ENCODE measurements around the gene PDYN.

The PDYN gene

GRCh38 chr20:1982686-1983085 is 11.2 kb downstream of the PDYN start:
- H2AFZ ChIP-seq (ENCODE audit: low read depth, low read length) = no peak overlapping the region
- no peaks in the 10 kb centered on the region for H3K4me1 ChIP-seq (ENCODE audit: insufficient read depth, low read length)
- peaks cover 18% of the 10 kb centered on the region for H3K27me3 ChIP-seq (ENCODE audit: insufficient read depth, low read length)
- no peaks in the 10 kb centered on the region for H3K36me3 ChIP-seq (ENCODE audit: insufficient read depth, low read length)
- H3K4me3 ChIP-seq (ENCODE audit: low read length) = no peak overlapping the region
- no peaks in the 10 kb centered on the region for H3K9me3 ChIP-seq (ENCODE audit: low read length)

GRCh38 chr20:1979106-1979778 is 14.6 kb downstream of the PDYN start:
- peaks cover 15% of the 10 kb centered on the region for H3K27me3 ChIP-seq (ENCODE audit: insufficient read depth, low read length)
- no peaks in the 10 kb centered on the region for H3K9me3 ChIP-seq (ENCODE audit: low read length)
- no peak overlapping the region for H2AFZ ChIP-seq (ENCODE audit: low read depth, low read length)
- H3K36me3 ChIP-seq (ENCODE audit: insufficient read depth, low read length) = no peaks in the 10 kb centered on the region
- H3K4me3 ChIP-seq (ENCODE audit: low read length) = no peak overlapping the region
- H3K4me1 ChIP-seq (ENCODE audit: insufficient read depth, low read length) = no peaks in the 10 kb centered on the region

- no peaks in the 10 kb centered on the region for H3K4me1 ChIP-seq (ENCODE audit: insufficient read depth, low read length)
- no peaks in the 10 kb centered on the region for H3K9me3 ChIP-seq (ENCODE audit: low read length)
- H3K27me3 ChIP-seq (ENCODE audit: insufficient read depth, low read length) = peaks cover 23% of the 10 kb centered on the region
- H3K4me3 ChIP-seq (ENCODE audit: low read length) = no peak overlapping the region
- no peaks in the 10 kb centered on the region for H3K36me3 ChIP-seq (ENCODE audit: insufficient read depth, low read length)
- no peak overlapping the region for H2AFZ ChIP-seq (ENCODE audit: low read depth, low read length)
Observed at GRCh38 chr20:1975291-1975690, 18.6 kb downstream of the PDYN start.

GRCh38 chr20:1973601-1974440 is 20.0 kb downstream of the PDYN start:
- no peaks in the 10 kb centered on the region for H3K36me3 ChIP-seq (ENCODE audit: insufficient read depth, low read length)
- H2AFZ ChIP-seq (ENCODE audit: low read depth, low read length) = no peak overlapping the region
- no peak overlapping the region for H3K4me3 ChIP-seq (ENCODE audit: low read length)
- H3K9me3 ChIP-seq (ENCODE audit: low read length) = no peaks in the 10 kb centered on the region
- H3K4me1 ChIP-seq (ENCODE audit: insufficient read depth, low read length) = no peaks in the 10 kb centered on the region
- H3K27me3 ChIP-seq (ENCODE audit: insufficient read depth, low read length) = peaks cover 18% of the 10 kb centered on the region

- Histone ChIP-seq H3K4me1 (ENCODE audit: insufficient read depth, low read length) (no peaks in the 10 kb centered on the region), H3K4me3 (ENCODE audit: low read length) (no peak overlapping the region), H3K27me3 (ENCODE audit: insufficient read depth, low read length) (peaks cover 22% of the 10 kb centered on the region)
Observed at GRCh38 chr20:1971893-1972586, 21.8 kb downstream of the PDYN start.

GRCh38 chr20:1968964-1969363 is 24.9 kb downstream of the PDYN start:
- no peak overlapping the region for H3K4me3 ChIP-seq (ENCODE audit: low read length)
- peaks cover 3% of the 10 kb centered on the region for H3K4me1 ChIP-seq (ENCODE audit: insufficient read depth, low read length)
- H3K9me3 ChIP-seq (ENCODE audit: low read length) = no peaks in the 10 kb centered on the region
- no peaks in the 10 kb centered on the region for H3K36me3 ChIP-seq (ENCODE audit: insufficient read depth, low read length)
- H2AFZ ChIP-seq (ENCODE audit: low read depth, low read length) = no peak overlapping the region
- peaks cover 39% of the 10 kb centered on the region for H3K27me3 ChIP-seq (ENCODE audit: insufficient read depth, low read length)

More at GRCh38 chr20:1971893-1972586, 21.8 kb downstream of the PDYN start:
- no peaks in the 10 kb centered on the region for H3K9me3 ChIP-seq (ENCODE audit: low read length)
- no peaks in the 10 kb centered on the region for H3K36me3 ChIP-seq (ENCODE audit: insufficient read depth, low read length)
- no peak overlapping the region for H2AFZ ChIP-seq (ENCODE audit: low read depth, low read length)

GRCh38 chr20:1965520-1966351 is 28.1 kb downstream of the PDYN start:
- peaks cover 45% of the 10 kb centered on the region for H3K27me3 ChIP-seq (ENCODE audit: insufficient read depth, low read length)
- no peak overlapping the region for H3K4me3 ChIP-seq (ENCODE audit: low read length)
- no peaks in the 10 kb centered on the region for H3K9me3 ChIP-seq (ENCODE audit: low read length)
- H3K4me1 ChIP-seq (ENCODE audit: insufficient read depth, low read length) = peaks cover 3% of the 10 kb centered on the region
- H2AFZ ChIP-seq (ENCODE audit: low read depth, low read length) = no peak overlapping the region
- H3K36me3 ChIP-seq (ENCODE audit: insufficient read depth, low read length) = no peaks in the 10 kb centered on the region

GRCh38 chr20:1964659-1965405 is 29.0 kb downstream of the PDYN start:
- H3K4me1 ChIP-seq (ENCODE audit: insufficient read depth, low read length) = peaks cover 3% of the 10 kb centered on the region
- H3K9me3 ChIP-seq (ENCODE audit: low read length) = no peaks in the 10 kb centered on the region
- H3K4me3 ChIP-seq (ENCODE audit: low read length) = no peak overlapping the region
- H3K27me3 ChIP-seq (ENCODE audit: insufficient read depth, low read length) = peaks cover 45% of the 10 kb centered on the region
- H2AFZ ChIP-seq (ENCODE audit: low read depth, low read length) = no peak overlapping the region
- no peaks in the 10 kb centered on the region for H3K36me3 ChIP-seq (ENCODE audit: insufficient read depth, low read length)

GRCh38 chr20:1964061-1964460 is 29.8 kb downstream of the PDYN start:
- H3K36me3 ChIP-seq (ENCODE audit: insufficient read depth, low read length) = no peaks in the 10 kb centered on the region
- peaks cover 45% of the 10 kb centered on the region for H3K27me3 ChIP-seq (ENCODE audit: insufficient read depth, low read length)
- peaks cover 3% of the 10 kb centered on the region for H3K4me1 ChIP-seq (ENCODE audit: insufficient read depth, low read length)
- H3K4me3 ChIP-seq (ENCODE audit: low read length) = no peak overlapping the region
- no peak overlapping the region for H2AFZ ChIP-seq (ENCODE audit: low read depth, low read length)
- H3K9me3 ChIP-seq (ENCODE audit: low read length) = no peaks in the 10 kb centered on the region

GRCh38 chr20:1961374-1961773 is 32.5 kb downstream of the PDYN start:
- Histone ChIP-seq H3K9me3 (ENCODE audit: low read length) (no peaks in the 10 kb centered on the region), H3K4me1 (ENCODE audit: insufficient read depth, low read length) (peaks cover 3% of the 10 kb centered on the region), H2AFZ (ENCODE audit: low read depth, low read length) (no peak overlapping the region), H3K36me3 (ENCODE audit: insufficient read depth, low read length) (no peaks in the 10 kb centered on the region), H3K27me3 (ENCODE audit: insufficient read depth, low read length) (peaks cover 37% of the 10 kb centered on the region), H3K4me3 (ENCODE audit: low read length) (no peak overlapping the region)

GRCh38 chr20:1959156-1959555 is 34.7 kb downstream of the PDYN start:
- no peaks in the 10 kb centered on the region for H3K36me3 ChIP-seq (ENCODE audit: insufficient read depth, low read length)
- H3K27me3 ChIP-seq (ENCODE audit: insufficient read depth, low read length) = peaks cover 26% of the 10 kb centered on the region
- H3K4me3 ChIP-seq (ENCODE audit: low read length) = no peak overlapping the region
- no peaks in the 10 kb centered on the region for H3K4me1 ChIP-seq (ENCODE audit: insufficient read depth, low read length)
- H3K9me3 ChIP-seq (ENCODE audit: low read length) = no peaks in the 10 kb centered on the region
- H2AFZ ChIP-seq (ENCODE audit: low read depth, low read length) = no peak overlapping the region

GRCh38 chr20:1958426-1958825 is 35.4 kb downstream of the PDYN start:
- no peaks in the 10 kb centered on the region for H3K9me3 ChIP-seq (ENCODE audit: low read length)
- peaks cover 24% of the 10 kb centered on the region for H3K27me3 ChIP-seq (ENCODE audit: insufficient read depth, low read length)
- no peaks in the 10 kb centered on the region for H3K4me1 ChIP-seq (ENCODE audit: insufficient read depth, low read length)
- H3K36me3 ChIP-seq (ENCODE audit: insufficient read depth, low read length) = no peaks in the 10 kb centered on the region
- H2AFZ ChIP-seq (ENCODE audit: low read depth, low read length) = no peak overlapping the region
- H3K4me3 ChIP-seq (ENCODE audit: low read length) = no peak overlapping the region
